Endothelial cell (in vitro differentiated cells): Measurements from ENCODE around the gene ECI2. TPM values are rescaled to one million over a fixed set of nuclear protein-coding genes. Genes with fewer than 3 reads are reported as not detected.

Source experiments
- DNase-seq: peaks from one replicate; pipeline ENCODE4 v3.0.0; 2021; ENCODE audit warnings: low spot score
- H3K27ac Mint-ChIP-seq: one replicate; pipeline ENCODE4 v1.8.0; 2021; ENCODE audit warnings: mixed read lengths, inconsistent platforms; ENCODE audit not compliant: unreplicated experiment
- H3K27me3 Mint-ChIP-seq: one replicate; pipeline ENCODE4 v1.8.0; 2021; ENCODE audit warnings: mild to moderate bottlenecking, moderate library complexity, mixed read lengths, inconsistent platforms; ENCODE audit not compliant: unreplicated experiment
- H3K36me3 Mint-ChIP-seq: one replicate; pipeline ENCODE4 v1.8.0; 2021; ENCODE audit warnings: mild to moderate bottlenecking, low read depth, mixed read lengths, inconsistent platforms; ENCODE audit not compliant: unreplicated experiment
- H3K4me1 Mint-ChIP-seq: one replicate; pipeline ENCODE4 v1.8.0; 2021; ENCODE audit warnings: mild to moderate bottlenecking, mixed read lengths, inconsistent platforms; ENCODE audit not compliant: unreplicated experiment
- H3K4me3 Mint-ChIP-seq: one replicate; pipeline ENCODE4 v1.8.0; 2021; ENCODE audit warnings: mild to moderate bottlenecking, mixed read lengths, inconsistent platforms; ENCODE audit not compliant: unreplicated experiment
- H3K9me3 Mint-ChIP-seq: one replicate; pipeline ENCODE4 v1.8.0; 2021; ENCODE audit warnings: mixed read lengths, inconsistent platforms; ENCODE audit not compliant: unreplicated experiment
- total RNA-seq: library from RNA; stranded (reverse); fragmentation: NEBNext Ultra II Directional; extraction: Animal tissue kit (Norgen Biotek cat#: 25700); gene quantifications from one replicate; pipeline ENCODE4 v1.2.1, GENCODE V29; 2021; ENCODE audit not compliant: unreplicated experiment
- TF ChIP-seq, protein P1 (sequence below): fragments of 200-600 bp; sonication (generic); IDR thresholded peaks from one replicate; pipeline ENCODE4 v1.5.0; 2021; ENCODE audit warnings: antibody characterized with exemption; ENCODE audit not compliant: unreplicated experiment

The ECI2 gene
- total RNA-seq, 1 donor from 2014 or later = 66.3 TPM

DNA sequence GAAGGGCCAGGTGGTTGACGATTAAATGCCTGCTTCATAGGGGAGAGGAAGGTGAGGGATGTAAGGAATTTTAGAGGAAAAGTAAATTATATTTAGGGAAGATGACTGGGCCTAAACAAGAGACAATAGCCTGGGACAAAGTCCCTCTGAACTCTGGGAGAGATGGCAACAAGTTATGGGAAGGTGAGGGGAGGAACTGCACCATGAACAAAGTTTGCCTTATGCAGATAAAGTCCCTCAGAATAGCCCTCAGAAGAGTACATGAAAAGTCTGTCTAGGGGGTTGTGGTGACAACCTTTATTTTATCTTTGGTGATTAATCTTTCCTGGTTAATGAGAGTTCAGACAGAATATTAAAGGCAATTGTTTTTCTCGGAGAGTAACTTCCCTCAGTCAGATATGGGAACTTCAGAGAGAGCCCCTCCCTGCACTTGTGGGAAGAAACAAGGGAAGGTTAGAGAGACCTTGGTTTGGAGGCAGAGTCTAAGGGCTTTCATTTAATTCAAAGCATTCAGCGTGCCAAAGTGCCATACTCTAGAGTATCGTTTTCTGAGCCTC, 29.3 kb downstream of the ECI2 start:
- DNase-seq = no peak
- Mint-ChIP-seq H3K4me3 (no peak overlapping the region), H3K36me3 (no peaks in the 10 kb centered on the region), H3K27me3 (peaks cover 4% of the 10 kb centered on the region), H3K9me3 (no peaks in the 10 kb centered on the region), H3K27ac (no peak overlapping the region), H3K4me1 (peaks cover 4% of the 10 kb centered on the region)
- TF ChIP-seq, protein P1, sequence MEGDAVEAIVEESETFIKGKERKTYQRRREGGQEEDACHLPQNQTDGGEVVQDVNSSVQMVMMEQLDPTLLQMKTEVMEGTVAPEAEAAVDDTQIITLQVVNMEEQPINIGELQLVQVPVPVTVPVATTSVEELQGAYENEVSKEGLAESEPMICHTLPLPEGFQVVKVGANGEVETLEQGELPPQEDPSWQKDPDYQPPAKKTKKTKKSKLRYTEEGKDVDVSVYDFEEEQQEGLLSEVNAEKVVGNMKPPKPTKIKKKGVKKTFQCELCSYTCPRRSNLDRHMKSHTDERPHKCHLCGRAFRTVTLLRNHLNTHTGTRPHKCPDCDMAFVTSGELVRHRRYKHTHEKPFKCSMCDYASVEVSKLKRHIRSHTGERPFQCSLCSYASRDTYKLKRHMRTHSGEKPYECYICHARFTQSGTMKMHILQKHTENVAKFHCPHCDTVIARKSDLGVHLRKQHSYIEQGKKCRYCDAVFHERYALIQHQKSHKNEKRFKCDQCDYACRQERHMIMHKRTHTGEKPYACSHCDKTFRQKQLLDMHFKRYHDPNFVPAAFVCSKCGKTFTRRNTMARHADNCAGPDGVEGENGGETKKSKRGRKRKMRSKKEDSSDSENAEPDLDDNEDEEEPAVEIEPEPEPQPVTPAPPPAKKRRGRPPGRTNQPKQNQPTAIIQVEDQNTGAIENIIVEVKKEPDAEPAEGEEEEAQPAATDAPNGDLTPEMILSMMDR = no peak

DNA sequence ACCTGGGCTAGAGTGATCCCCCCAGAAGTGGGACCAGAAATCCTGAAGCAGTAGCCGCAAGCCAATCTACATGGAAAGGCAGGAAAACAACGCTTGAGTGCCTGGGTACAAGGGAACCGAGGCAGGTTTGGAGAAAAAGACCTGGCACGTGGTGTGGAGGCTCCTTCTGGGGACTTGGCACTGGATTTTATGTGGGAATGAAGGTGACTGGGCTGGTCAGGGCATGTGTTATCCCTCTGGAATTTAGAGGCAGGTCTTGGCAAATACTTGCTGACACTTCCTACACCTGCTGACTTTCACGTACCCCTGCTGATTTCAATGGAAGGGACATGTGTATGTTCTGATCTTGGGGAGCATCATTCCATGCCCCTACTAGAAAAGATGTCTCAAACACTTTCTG, 31.4 kb downstream of the ECI2 start:
- Mint-ChIP-seq H3K4me3 (no peak overlapping the region), H3K27me3 (peaks cover 4% of the 10 kb centered on the region), H3K27ac (no peak overlapping the region), H3K9me3 (no peaks in the 10 kb centered on the region), H3K36me3 (no peaks in the 10 kb centered on the region), H3K4me1 (peaks cover 4% of the 10 kb centered on the region)
- DNase-seq = no peak
- TF ChIP-seq, protein P1 = no peak

DNA sequence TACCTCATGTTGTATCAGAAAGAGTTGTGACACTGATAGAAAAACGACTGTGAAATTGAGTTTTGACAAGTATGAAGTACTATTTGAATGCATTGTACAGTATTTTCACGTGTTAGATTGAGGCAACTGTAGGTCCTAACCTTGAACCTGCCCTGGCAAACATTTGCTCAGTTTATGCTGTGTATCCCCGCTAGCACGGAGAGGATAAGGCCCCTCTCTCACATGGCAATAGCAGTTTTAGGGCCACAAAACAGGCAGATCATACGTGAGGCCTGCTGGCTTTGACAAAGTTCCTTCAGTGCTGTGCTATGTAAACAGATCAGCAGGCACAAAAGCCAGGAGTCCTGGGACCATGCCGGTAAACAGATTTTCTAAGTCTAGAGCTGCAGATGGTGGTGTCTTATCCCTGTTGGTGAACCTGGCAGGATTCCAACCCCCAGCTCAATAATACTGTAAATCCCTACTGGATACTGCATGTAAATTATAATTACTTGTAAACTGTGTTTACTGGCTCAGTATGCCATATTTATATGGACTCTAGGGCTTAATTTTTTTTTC, 32.6 kb downstream of the ECI2 start:
- Mint-ChIP-seq H3K9me3 (no peaks in the 10 kb centered on the region), H3K27me3 (peaks cover 4% of the 10 kb centered on the region), H3K4me1 (peaks cover 4% of the 10 kb centered on the region), H3K27ac (no peak overlapping the region), H3K4me3 (no peak overlapping the region), H3K36me3 (no peaks in the 10 kb centered on the region)
- no peak for DNase-seq
- TF ChIP-seq, protein P1 = no peak

DNA sequence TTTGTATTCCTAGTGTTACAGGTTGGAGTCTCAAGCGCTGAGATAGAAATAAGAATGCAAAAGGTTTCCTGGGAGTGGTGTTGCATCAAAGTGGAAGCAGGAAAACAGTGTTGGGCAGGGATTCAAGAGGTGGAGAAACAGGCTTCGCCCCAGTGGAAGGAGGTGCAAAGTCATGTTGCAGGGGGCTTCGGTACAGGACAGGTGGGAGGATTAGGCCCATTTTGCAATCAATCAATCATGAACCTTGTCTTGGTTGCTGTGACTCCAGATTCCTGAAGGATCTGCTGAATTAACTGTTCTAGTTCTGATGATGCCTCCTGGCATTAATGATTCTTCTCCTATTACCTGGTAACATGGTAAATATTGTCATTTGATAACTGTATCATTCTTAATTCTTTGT, 34.1 kb downstream of the ECI2 start:
- H3K27me3 Mint-ChIP-seq = peaks cover 4% of the 10 kb centered on the region

DNA sequence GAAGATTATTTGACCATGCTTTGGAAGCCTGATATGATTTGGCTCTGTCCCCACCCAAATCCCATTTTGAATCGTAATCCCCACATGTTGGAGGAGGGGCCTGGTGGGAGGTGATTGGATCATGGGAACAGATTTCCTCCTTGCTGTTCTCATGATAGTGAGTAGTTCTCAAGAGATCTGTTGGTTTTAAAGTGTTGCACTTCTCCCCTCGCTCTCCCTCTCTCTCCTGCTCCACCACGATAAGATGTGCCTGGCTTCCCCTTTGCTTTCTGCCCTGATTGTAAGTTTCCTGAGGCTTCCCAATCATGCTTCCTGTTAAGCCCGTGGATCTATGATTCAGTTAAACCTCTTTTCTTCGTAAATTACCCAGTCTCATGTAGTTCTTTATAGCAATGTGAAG, 34.7 kb downstream of the ECI2 start:
- Mint-ChIP-seq H3K27me3 (peaks cover 4% of the 10 kb centered on the region), H3K9me3 (no peaks in the 10 kb centered on the region), H3K4me1 (peaks cover 4% of the 10 kb centered on the region), H3K27ac (no peak overlapping the region), H3K36me3 (no peaks in the 10 kb centered on the region), H3K4me3 (no peak overlapping the region)
- TF ChIP-seq, protein P1 = no peak
- no peak for DNase-seq

More for the DNA sequence above, 34.1 kb downstream of the ECI2 start:
- TF ChIP-seq, protein P1 = no peak
- no peak overlapping the region for H3K4me3 Mint-ChIP-seq
- no peak overlapping the region for H3K27ac Mint-ChIP-seq
- H3K9me3 Mint-ChIP-seq = no peaks in the 10 kb centered on the region
- peaks cover 4% of the 10 kb centered on the region for H3K4me1 Mint-ChIP-seq
- no peaks in the 10 kb centered on the region for H3K36me3 Mint-ChIP-seq
- no peak for DNase-seq
